ENCODE results near the gene EDARADD. TPM values are rescaled to one million over a fixed set of nuclear protein-coding genes. Genes with fewer than 3 reads are reported as not detected.
"Not testable (repeated sequence)": the region's sequence is repeated elsewhere in the genome, so short reads cannot be mapped to it uniquely, and the experiment has no call there.

Gene EDARADD
- total RNA-seq, 1 donor from 2014 or later = 0.98 TPM

DNA sequence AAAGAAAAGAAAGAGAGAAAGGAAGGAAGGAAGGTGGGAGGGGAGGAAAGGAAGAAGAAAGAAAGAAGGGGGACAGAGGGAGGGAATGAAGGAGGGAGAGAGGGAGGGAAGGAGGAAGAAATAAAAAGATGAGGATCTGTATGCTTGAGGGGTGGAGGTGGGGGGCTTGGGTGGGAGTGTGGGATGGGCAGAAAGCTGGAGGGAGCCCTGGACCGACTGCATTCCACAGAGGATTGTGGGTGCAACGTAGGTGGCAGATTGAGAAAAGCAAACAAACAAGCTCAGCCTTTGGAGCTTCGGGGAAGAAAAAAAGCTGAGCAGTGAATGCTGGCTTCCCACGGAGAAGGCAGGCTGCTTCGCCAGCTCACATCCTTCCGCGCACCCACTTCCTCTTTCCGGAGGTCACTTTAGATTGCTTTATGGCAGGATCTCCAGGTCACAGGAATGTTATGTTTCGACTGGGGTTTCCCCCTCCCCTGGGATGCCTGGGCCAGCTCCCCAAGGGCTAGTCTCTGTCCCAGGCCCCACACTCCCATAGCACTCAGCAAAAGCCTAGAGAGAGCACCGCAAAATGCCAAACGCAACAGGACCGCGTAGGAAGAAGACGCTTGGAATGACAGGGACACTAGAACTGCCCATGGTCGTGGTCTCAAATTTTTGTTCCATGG, 109.0 kb downstream of the EDARADD start:
- DNase-seq = no peak
- peaks cover 1% of the 10 kb centered on the region for H3K9me3 Mint-ChIP-seq (ENCODE audit: unreplicated experiment)
- H3K4me1 Mint-ChIP-seq (ENCODE audit: low read depth, unreplicated experiment) = no peaks in the 10 kb centered on the region
- TF ChIP-seq, protein P1, sequence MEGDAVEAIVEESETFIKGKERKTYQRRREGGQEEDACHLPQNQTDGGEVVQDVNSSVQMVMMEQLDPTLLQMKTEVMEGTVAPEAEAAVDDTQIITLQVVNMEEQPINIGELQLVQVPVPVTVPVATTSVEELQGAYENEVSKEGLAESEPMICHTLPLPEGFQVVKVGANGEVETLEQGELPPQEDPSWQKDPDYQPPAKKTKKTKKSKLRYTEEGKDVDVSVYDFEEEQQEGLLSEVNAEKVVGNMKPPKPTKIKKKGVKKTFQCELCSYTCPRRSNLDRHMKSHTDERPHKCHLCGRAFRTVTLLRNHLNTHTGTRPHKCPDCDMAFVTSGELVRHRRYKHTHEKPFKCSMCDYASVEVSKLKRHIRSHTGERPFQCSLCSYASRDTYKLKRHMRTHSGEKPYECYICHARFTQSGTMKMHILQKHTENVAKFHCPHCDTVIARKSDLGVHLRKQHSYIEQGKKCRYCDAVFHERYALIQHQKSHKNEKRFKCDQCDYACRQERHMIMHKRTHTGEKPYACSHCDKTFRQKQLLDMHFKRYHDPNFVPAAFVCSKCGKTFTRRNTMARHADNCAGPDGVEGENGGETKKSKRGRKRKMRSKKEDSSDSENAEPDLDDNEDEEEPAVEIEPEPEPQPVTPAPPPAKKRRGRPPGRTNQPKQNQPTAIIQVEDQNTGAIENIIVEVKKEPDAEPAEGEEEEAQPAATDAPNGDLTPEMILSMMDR (IDR thresholded peaks at IDR 0.05; ENCODE audit: partially characterized antibody, unreplicated experiment) = no peak
- peaks cover 2% of the 10 kb centered on the region for H3K27me3 Mint-ChIP-seq (ENCODE audit: unreplicated experiment)
- no peak overlapping the region for H3K27ac Mint-ChIP-seq (ENCODE audit: unreplicated experiment)
- no peaks in the 10 kb centered on the region for H3K36me3 Mint-ChIP-seq (ENCODE audit: unreplicated experiment)
- H3K4me3 Mint-ChIP-seq (ENCODE audit: unreplicated experiment) = no peak overlapping the region

DNA sequence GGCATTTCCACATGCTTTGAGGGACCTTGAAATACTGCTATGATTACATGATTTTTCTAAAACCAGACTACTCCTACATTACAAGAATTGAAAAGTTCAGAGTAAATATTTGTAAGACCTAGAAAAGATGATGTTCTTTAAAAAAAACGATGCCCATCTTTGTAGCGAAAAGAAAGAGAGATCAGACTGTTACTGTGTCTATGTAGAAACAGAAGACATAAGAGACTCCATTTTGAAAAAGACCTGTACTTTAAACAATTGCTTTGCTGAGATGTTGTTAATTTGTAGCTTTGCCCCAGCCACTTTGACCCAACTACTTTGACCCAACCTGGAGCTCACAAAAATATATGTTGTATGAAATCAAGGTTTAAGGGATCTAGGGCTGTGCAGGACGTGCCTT, 110.3 kb downstream of the EDARADD start:
- not testable (repeated sequence) for H3K36me3 Mint-ChIP-seq (ENCODE audit: unreplicated experiment); H3K27ac Mint-ChIP-seq (ENCODE audit: unreplicated experiment); H3K4me3 Mint-ChIP-seq (ENCODE audit: unreplicated experiment); DNase-seq; H3K27me3 Mint-ChIP-seq (ENCODE audit: unreplicated experiment); H3K9me3 Mint-ChIP-seq (ENCODE audit: unreplicated experiment); H3K4me1 Mint-ChIP-seq (ENCODE audit: low read depth, unreplicated experiment)

DNA sequence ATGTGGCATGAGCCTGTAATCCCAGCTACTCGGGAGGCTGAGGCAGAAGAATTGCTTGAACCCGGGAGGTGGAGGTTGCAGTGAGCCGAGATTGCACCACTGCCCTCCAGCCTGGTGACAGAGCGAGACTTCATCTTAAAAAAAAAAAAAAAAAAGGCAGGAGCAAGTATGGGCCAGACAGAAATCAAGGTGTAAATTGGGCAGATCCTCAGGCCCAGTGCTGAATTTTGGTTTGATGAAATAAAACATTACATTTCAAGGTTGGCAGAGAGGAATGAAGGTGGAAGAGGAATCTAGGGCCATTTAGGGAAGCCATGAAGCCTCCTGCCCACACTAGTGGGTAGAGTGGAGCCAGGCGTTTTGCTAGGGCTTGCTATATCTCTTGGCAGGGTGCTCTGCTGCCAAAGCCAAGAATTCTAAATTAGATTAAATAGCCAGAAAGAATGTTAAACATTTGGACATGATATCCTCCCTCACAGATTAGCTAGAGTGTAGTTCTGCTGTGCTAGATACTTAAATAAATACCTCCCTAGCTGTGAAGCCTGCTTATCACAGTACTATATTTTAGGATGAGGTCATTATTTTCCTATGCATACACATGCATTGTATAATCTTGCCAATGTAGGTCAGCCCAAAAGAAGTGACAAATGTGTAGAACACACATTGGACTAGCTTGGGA, 113.1 kb downstream of the EDARADD start:
- H3K4me1 Mint-ChIP-seq (ENCODE audit: low read depth, unreplicated experiment) = no peaks in the 10 kb centered on the region
- no peak overlapping the region for H3K27ac Mint-ChIP-seq (ENCODE audit: unreplicated experiment)
- H3K27me3 Mint-ChIP-seq (ENCODE audit: unreplicated experiment) = peaks cover 5% of the 10 kb centered on the region
- peaks cover under 1% of the 10 kb centered on the region for H3K9me3 Mint-ChIP-seq (ENCODE audit: unreplicated experiment)
- no peaks in the 10 kb centered on the region for H3K36me3 Mint-ChIP-seq (ENCODE audit: unreplicated experiment)
- TF ChIP-seq, protein P1 (IDR thresholded peaks at IDR 0.05; ENCODE audit: partially characterized antibody, unreplicated experiment) = no peak
- no peak overlapping the region for H3K4me3 Mint-ChIP-seq (ENCODE audit: unreplicated experiment)
- no peak for DNase-seq

DNA sequence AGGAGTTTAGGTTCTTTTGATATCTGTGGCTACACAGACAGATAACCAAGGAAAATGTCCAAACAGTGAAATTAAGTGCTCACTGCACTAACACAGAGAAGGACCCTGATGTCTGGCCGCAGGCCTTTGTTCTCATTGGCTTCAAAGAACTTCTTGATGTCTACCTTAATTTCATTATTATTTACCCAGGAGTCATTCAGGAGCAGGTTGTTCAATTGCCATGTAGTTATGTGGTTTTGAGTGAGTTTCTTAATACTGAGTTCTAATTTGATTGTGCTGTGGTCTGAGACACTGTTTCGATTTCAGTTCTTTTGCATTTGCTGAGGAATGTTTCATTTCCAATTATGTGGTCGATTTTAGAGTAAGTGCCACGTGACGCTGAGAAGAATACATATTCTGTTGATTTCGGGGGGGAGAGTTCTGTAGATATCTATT, 114.5 kb downstream of the EDARADD start:
- H3K27me3 Mint-ChIP-seq (ENCODE audit: unreplicated experiment) = peaks cover 8% of the 10 kb centered on the region
- no peak overlapping the region for H3K4me3 Mint-ChIP-seq (ENCODE audit: unreplicated experiment)
- no peak for DNase-seq
- no peak overlapping the region for H3K27ac Mint-ChIP-seq (ENCODE audit: unreplicated experiment)
- H3K4me1 Mint-ChIP-seq (ENCODE audit: low read depth, unreplicated experiment) = no peaks in the 10 kb centered on the region
- peaks cover 2% of the 10 kb centered on the region for H3K9me3 Mint-ChIP-seq (ENCODE audit: unreplicated experiment)
- H3K36me3 Mint-ChIP-seq (ENCODE audit: unreplicated experiment) = no peaks in the 10 kb centered on the region
- TF ChIP-seq, protein P1 (IDR thresholded peaks at IDR 0.05; ENCODE audit: partially characterized antibody, unreplicated experiment) = no peak

DNA sequence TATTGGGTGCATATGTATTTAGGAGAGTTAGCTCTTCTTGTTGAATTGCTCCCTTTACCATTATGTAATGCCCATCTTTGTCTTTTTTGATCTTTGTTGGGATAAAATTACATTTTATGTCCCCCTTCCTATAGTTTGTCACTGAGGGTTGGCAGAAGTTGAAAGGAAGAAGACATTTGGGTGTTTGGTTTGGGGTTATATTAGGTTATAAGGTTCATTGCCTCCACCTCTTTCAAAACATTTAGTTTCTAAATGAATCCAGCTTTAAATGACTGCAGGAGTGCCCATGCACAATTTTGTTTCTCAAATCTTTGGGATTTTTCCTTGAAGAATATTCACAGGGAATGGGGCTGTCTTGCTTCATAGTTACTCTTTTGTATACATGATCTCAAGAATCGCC, 115.1 kb downstream of the EDARADD start:
- peaks cover 2% of the 10 kb centered on the region for H3K9me3 Mint-ChIP-seq (ENCODE audit: unreplicated experiment)
- no peaks in the 10 kb centered on the region for H3K36me3 Mint-ChIP-seq (ENCODE audit: unreplicated experiment)

More for the DNA sequence above, 115.1 kb downstream of the EDARADD start:
- TF ChIP-seq, protein P1 (IDR thresholded peaks at IDR 0.05; ENCODE audit: partially characterized antibody, unreplicated experiment) = no peak
- DNase-seq = no peak
- H3K4me3 Mint-ChIP-seq (ENCODE audit: unreplicated experiment) = no peak overlapping the region
- no peak overlapping the region for H3K27ac Mint-ChIP-seq (ENCODE audit: unreplicated experiment)
- H3K27me3 Mint-ChIP-seq (ENCODE audit: unreplicated experiment) = peaks cover 8% of the 10 kb centered on the region
- no peaks in the 10 kb centered on the region for H3K4me1 Mint-ChIP-seq (ENCODE audit: low read depth, unreplicated experiment)

Measured in glutamatergic neuron (in vitro differentiated cells).